WTC11 (cell line): ENCODE results near the gene SDK2. TPM values are rescaled to one million over a fixed set of nuclear protein-coding genes. Genes with fewer than 3 reads are reported as not detected.

ENCODE experiments used
- ATAC-seq: fragments of 200-7000 bp; cut with Tn5 transposase; 2 replicates; pipeline ENCODE4 v1.10.0; 2021; ENCODE audit warnings: mild to moderate bottlenecking, moderate library complexity
- CTCF ChIA-PET: fragments of 300-600 bp; sonication (Branson Sonifier 250); formaldehyde crosslinking; loops from one replicate; lab custom pipeline; 2021; ENCODE audit warnings: antibody characterized with exemption; lab: Charles Lee
- POLR2A ChIA-PET: fragments of 350-600 bp; sonication (Branson Sonifier 250); formaldehyde crosslinking; loops from one replicate; lab custom pipeline; 2021; ENCODE audit warnings: antibody characterized with exemption; lab: Charles Lee
- DNase-seq: peaks from one replicate; pipeline ENCODE4 v3.0.0; 2021; ENCODE audit warnings: low spot score
- H3K27ac Mint-ChIP-seq: 2 replicates; pipeline ENCODE4 v1.8.0; 2021; ENCODE audit warnings: mixed read lengths
- H3K27me3 Mint-ChIP-seq: 2 replicates; pipeline ENCODE4 v1.8.0; 2021; ENCODE audit warnings: low read depth, mild to moderate bottlenecking, moderate library complexity, mixed read lengths
- H3K36me3 Mint-ChIP-seq: 2 replicates; pipeline ENCODE4 v1.8.0; 2021; ENCODE audit warnings: mixed read lengths
- H3K4me1 Mint-ChIP-seq: 2 replicates; pipeline ENCODE4 v1.8.0; 2022; ENCODE audit warnings: mixed read lengths
- H3K4me3 Mint-ChIP-seq: 2 replicates; pipeline ENCODE4 v1.8.0; 2021; ENCODE audit warnings: mild to moderate bottlenecking, moderate library complexity, mixed read lengths
- H3K9me3 Mint-ChIP-seq: 2 replicates; pipeline ENCODE4 v1.8.0; 2021; ENCODE audit warnings: mixed read lengths
- AFF4 ChIP-seq: sonication (generic); formaldehyde crosslinking; IDR thresholded peaks from 2 replicates; pipeline ENCODE4 v1.8.1; 2023; ENCODE audit warnings: mild to moderate bottlenecking, missing genetic modification reagents, borderline replicate concordance
- CTCF ChIP-seq: fragments of 200-600 bp; IDR thresholded peaks from 2 replicates; pipeline ENCODE4 v1.8.0; 2022; ENCODE audit warnings: antibody characterized with exemption
- E2F1 ChIP-seq: sonication (generic); formaldehyde crosslinking; IDR thresholded peaks from 2 replicates; pipeline ENCODE4 v1.8.0; 2022; ENCODE audit warnings: mild to moderate bottlenecking, missing genetic modification reagents
- ERG ChIP-seq: fragments of 250-450 bp; sonication (Bioruptor Pico); IDR thresholded peaks from 2 replicates; pipeline ENCODE4 v1.8.0; 2021; ENCODE audit warnings: mild to moderate bottlenecking
- FOXK1 ChIP-seq: sonication (generic); formaldehyde crosslinking; IDR thresholded peaks from 2 replicates; pipeline ENCODE4 v1.8.0; 2022; ENCODE audit warnings: mild to moderate bottlenecking, moderate library complexity, missing genetic modification reagents
- IRF1 ChIP-seq: sonication (generic); formaldehyde crosslinking; IDR thresholded peaks from 2 replicates; pipeline ENCODE4 v1.8.0; 2023; ENCODE audit warnings: missing genetic modification reagents
- MXD4 ChIP-seq: fragments of 250-450 bp; sonication (Bioruptor Pico); IDR thresholded peaks from 2 replicates; pipeline ENCODE4 v1.8.0; 2021; ENCODE audit warnings: mild to moderate bottlenecking, moderate library complexity, borderline replicate concordance
- NFYB ChIP-seq: sonication (generic); formaldehyde crosslinking; conservative IDR thresholded peaks from 2 replicates; pipeline ENCODE4 v1.8.0; 2022; ENCODE audit warnings: low read depth, missing genetic modification reagents
- SOX15 ChIP-seq: fragments of 250-450 bp; sonication (Bioruptor Pico); IDR thresholded peaks from 2 replicates; pipeline ENCODE4 v1.9.0; 2021; ENCODE audit warnings: mild to moderate bottlenecking
- ZNF532 ChIP-seq: fragments of 250-450 bp; sonication (Bioruptor Pico); IDR thresholded peaks from 2 replicates; pipeline ENCODE4 v1.9.0; 2021; ENCODE audit warnings: mild to moderate bottlenecking, borderline replicate concordance
- total RNA-seq: library from RNA; stranded (reverse); gene quantifications from 3 replicates; pipeline ENCODE4 v1.2.3, GENCODE V29; 2021

The SDK2 gene
- total RNA-seq, 1 experiment from 2014 or later = 14.8 TPM

- TF ChIP-seq CTCF = no peak
- TF ChIP-seq FOXK1 (CRISPR knock-in tag) = no peak
- TF ChIP-seq, all 79 proteins: peak for 0
These were observed 208.8 kb downstream of the SDK2 start (continued) for GRCh38 chr17:73435412-73435811.

- no peaks in the 10 kb centered on the region for H3K9me3 Mint-ChIP-seq
- TF ChIP-seq SOX15 (CRISPR knock-in tag) (no peak), AFF4 (CRISPR knock-in tag) (no peak), ZNF532 (CRISPR knock-in tag) (no peak), MXD4 (CRISPR knock-in tag) (no peak), ERG (CRISPR knock-in tag) (no peak), IRF1 (no peak), E2F1 (CRISPR knock-in tag) (no peak), NFYB (CRISPR knock-in tag) (no peak)
- no peak overlapping the region for H3K4me3 Mint-ChIP-seq
- DNase-seq = no peak
- ATAC-seq = no peak
- H3K27me3 Mint-ChIP-seq = no peaks in the 10 kb centered on the region
- peaks cover 19% of the 10 kb centered on the region for H3K4me1 Mint-ChIP-seq
- H3K27ac Mint-ChIP-seq = no peak overlapping the region
- ChIA-PET POLR2A (no interaction called here), CTCF (interaction anchor here (1.1 kb wide), 1 partner anchor 161 kb away, joined by 3 read pairs; no protein-coding TSS in a partner anchor)
- no peaks in the 10 kb centered on the region for H3K36me3 Mint-ChIP-seq
These were observed 210.1 kb downstream of the SDK2 start for GRCh38 chr17:73434154-73434553.
